Measurements from ENCODE around the gene PAX8. TPM values are rescaled to one million over a fixed set of nuclear protein-coding genes. Genes with fewer than 3 reads are reported as not detected.
A peak's percentile ranks its signal among the peaks of the same experiment; 100 is the strongest.

Gene PAX8
- total and polyA plus RNA-seq, 2 of the 13 experiments (the other 11 are each of a cell fraction or from before 2014, with no cell fraction given): 1.5 to 8.8 TPM

DNA sequence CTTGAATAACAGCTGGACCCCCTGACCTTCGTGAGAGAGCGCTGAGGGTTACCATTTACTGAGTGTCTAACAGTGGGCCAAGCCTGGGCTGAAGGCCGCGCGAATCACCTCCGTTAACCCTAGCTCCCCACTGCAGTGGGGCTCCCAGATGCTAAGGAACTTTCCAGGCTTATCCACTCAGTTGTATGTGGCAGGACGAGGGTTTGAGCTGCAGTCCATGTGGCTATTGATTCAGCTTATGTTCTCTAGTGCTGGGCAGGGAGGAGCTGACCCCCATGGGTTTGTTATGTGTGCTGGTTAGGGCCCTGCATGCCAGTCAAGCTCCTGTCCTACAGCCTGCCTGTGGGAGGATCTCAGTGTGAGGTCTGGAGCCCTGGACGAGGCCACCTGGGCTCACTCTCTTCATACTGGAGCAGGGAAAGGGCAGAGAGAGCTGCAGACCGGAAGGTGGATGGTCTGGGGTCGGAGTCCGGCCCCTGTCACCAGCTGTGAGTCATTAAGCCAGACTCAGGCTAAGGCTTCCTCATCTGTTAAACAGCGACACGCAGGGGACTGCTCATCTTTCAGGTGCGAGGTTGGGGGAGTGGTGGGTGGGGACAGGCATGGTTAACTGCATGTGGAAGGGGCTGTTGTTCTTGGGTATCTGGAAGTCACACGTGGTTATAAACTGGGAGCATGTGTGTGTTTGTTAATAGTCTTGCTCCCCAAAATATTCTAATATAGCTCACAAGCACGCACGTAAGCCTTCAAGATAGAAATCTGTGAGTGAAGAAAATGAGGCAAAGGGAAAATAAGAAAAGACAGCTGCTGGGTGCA is 98.4 kb downstream of the PAX8 start (continued):
- TF ChIP-seq, protein P1, sequence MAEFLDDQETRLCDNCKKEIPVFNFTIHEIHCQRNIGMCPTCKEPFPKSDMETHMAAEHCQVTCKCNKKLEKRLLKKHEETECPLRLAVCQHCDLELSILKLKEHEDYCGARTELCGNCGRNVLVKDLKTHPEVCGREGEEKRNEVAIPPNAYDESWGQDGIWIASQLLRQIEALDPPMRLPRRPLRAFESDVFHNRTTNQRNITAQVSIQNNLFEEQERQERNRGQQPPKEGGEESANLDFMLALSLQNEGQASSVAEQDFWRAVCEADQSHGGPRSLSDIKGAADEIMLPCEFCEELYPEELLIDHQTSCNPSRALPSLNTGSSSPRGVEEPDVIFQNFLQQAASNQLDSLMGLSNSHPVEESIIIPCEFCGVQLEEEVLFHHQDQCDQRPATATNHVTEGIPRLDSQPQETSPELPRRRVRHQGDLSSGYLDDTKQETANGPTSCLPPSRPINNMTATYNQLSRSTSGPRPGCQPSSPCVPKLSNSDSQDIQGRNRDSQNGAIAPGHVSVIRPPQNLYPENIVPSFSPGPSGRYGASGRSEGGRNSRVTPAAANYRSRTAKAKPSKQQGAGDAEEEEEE (CRISPR knock-in tag; IDR thresholded peaks at IDR 0.05; ENCODE audit: borderline replicate concordance): no peak; the same call in 1 of the 2 replicates
- TF ChIP-seq, protein P2, sequence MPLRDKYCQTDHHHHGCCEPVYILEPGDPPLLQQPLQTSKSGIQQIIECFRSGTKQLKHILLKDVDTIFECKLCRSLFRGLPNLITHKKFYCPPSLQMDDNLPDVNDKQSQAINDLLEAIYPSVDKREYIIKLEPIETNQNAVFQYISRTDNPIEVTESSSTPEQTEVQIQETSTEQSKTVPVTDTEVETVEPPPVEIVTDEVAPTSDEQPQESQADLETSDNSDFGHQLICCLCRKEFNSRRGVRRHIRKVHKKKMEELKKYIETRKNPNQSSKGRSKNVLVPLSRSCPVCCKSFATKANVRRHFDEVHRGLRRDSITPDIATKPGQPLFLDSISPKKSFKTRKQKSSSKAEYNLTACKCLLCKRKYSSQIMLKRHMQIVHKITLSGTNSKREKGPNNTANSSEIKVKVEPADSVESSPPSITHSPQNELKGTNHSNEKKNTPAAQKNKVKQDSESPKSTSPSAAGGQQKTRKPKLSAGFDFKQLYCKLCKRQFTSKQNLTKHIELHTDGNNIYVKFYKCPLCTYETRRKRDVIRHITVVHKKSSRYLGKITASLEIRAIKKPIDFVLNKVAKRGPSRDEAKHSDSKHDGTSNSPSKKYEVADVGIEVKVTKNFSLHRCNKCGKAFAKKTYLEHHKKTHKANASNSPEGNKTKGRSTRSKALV (CRISPR knock-in tag; IDR thresholded peaks at IDR 0.05): peak; percentile 66; the same call in 1 of the 2 replicates
- peak; percentile 85; the same call in 1 of the 2 replicates for TF ChIP-seq ZBTB20 (CRISPR knock-in tag; IDR thresholded peaks at IDR 0.05; ENCODE audit: borderline replicate concordance, low read depth)
- TF ChIP-seq ZNF101 (CRISPR knock-in tag; IDR thresholded peaks at IDR 0.05; ENCODE audit: borderline replicate concordance, low read depth): no peak
- TF ChIP-seq RBFOX2 (IDR thresholded peaks at IDR 0.05; ENCODE audit: low read depth, low read length): no peak
- peak; percentile 74 for TF ChIP-seq XRCC5 (optimal IDR thresholded peaks at IDR 0.05; ENCODE audit: low read length)
